ENCODE data around the gene HMGN4. TPM values are rescaled to one million over a fixed set of nuclear protein-coding genes. Genes with fewer than 3 reads are reported as not detected.

The HMGN4 gene
- total RNA-seq, 1 experiment from 2014 or later = 73.8 TPM

DNA sequence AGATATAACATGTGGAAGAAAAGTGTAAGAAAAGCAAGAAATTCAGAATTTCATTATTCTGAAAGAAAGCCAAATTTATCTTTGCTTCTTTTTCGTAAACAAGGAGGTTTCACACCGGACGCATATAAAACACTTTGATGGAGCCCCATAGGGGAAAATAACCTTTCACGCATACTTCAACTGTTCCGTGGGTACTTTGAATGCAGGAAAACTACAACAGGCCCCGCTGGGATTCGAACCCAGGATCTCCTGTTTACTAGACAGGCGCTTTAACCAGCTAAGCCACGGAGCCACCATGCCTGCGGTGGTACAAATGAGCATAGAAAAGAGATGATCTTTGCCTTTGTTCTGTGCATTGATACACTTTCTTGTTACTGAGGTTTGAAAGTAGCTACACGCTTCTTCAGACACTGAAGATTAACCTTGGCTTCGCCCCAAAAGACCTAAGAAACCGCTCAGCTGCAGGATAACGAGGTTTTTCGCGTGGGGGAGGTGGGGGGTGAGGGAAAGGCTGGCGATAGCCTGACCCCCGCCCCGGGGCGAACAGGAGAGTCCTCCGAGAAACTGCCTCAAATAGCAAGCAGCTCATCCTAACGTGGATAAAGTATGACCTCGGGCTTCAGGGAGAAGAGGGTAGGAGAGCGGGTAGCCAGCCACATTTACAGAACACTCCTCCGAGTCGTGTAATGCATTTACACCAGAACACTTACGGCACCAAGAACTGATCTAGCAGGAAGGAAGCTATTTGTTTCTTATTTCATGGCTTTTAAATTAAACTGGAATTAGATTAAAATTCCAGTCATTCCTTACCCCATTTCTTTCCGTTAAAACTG lies 5.3 kb upstream of the HMGN4 start (continued):
- TF ChIP-seq ATF3 (IDR thresholded peaks at IDR 0.05) = peak; percentile 99
- TF ChIP-seq SRF (IDR thresholded peaks at IDR 0.05; ENCODE audit: low read depth) = no peak
- peak; percentile 93 for TF ChIP-seq CBX3 (IDR thresholded peaks at IDR 0.05; ENCODE audit: low read depth)
- no peak for TF ChIP-seq EZH2phosphoT487 (IDR thresholded peaks at IDR 0.05; ENCODE audit: borderline replicate concordance)
- TF ChIP-seq EZH2 (IDR thresholded peaks at IDR 0.05) = no peak

DNA sequence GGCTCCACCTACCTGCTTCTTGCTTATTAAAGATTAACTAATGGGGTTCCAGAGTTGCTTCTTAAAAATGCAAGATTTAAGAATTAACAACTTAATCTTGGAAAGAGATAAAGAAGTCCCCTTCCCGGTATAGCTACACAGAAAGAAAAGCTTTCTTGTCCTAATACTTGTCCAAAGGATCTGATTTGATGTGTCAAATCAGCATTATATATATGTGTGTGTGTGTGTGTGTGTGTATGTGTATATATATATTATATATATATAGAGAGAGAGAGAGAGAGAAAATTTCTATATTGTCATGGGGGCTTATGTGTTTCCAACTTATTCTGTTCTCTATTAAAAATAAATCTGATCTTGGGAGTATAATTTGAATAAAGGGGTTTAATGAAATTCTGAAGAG lies 4.6 kb upstream of the HMGN4 start:
- no peak for ATAC-seq
- Histone ChIP-seq H3K9ac (ENCODE audit: low read length) (peak overlapping the region; percentile 54), H3K79me2 (ENCODE audit: insufficient read depth, low read length) (peaks cover 3% of the 10 kb centered on the region), H3K27ac (ENCODE audit: low read depth, low read length) (peak overlapping the region; percentile 47; the same call in 1 of the 2 replicates), H3K27me3 (ENCODE audit: insufficient read depth, low read length) (no peaks in the 10 kb centered on the region), H4K20me1 (ENCODE audit: insufficient read depth) (no peaks in the 10 kb centered on the region), H3K4me1 (ENCODE audit: control insufficient read depth in 1 of 2, insufficient read depth in 2 of 2, low read length in 2 of 2) (peaks cover 8 to 26% of the 10 kb centered on the region in 2 experiments; a peak in 3 of 4 replicates), H2AFZ (ENCODE audit: low read depth, low read length, poor library complexity, severe bottlenecking) (peak overlapping the region; percentile 76), H3K4me2 (ENCODE audit: low read length) (peak overlapping the region; percentile 93), H3K9me3 (ENCODE audit: control insufficient read depth in 1 of 2, insufficient read depth in 1 of 2, low read depth in 1 of 2, low read length in 2 of 2) (no peaks in the 10 kb centered on the region), H3K36me3 (ENCODE audit: control insufficient read depth in 1 of 2, insufficient read depth in 2 of 2, low read length in 2 of 2) (no peaks in the 10 kb centered on the region), H3K4me3 (replicated peaks in 1 of 2; ENCODE audit: low read depth in 1 of 2, low read length in 2 of 2) (peak overlapping the region; percentile 46 to 60), H3K9me2 (ENCODE audit: insufficient read depth) (no peaks in the 10 kb centered on the region)
- intact Hi-C loops (cut with micrococcal nuclease) = loop anchor here (2.0 to 10.0 kb wide), 2 partner anchors 193 to 359 kb away; no protein-coding TSS in a partner anchor
- ChIA-PET CTCF (interaction anchor here (0.9 to 2.4 kb wide), 2 partner anchors 14 to 62 kb away, joined by 3 to 11 read pairs; no protein-coding TSS in a partner anchor), RAD21 (ENCODE audit: low non-redundant PET in 1 of 2, low total read pairs in 2 of 2, uncharacterized antibody in 2 of 2, unreplicated experiment in 2 of 2) (no interaction called here), POLR2A (interaction anchor here (0.7 to 1.5 kb wide), 3 partner anchors 15 to 512 kb away, joined by 3 to 5 read pairs (median 3); a partner anchor contains a TSS)
- DNase-seq (ENCODE audit: low read depth, low spot score) = no peak
- TF ChIP-seq ZBTB33 (IDR thresholded peaks at IDR 0.05; ENCODE audit: extremely low read depth, insufficient replicate concordance, low read length) (no peak), CTCF (IDR thresholded peaks at IDR 0.05 in 2 of 3, conservative IDR thresholded peaks at IDR 0.05 in 1 of 3; ENCODE audit: borderline replicate concordance in 1 of 3, insufficient read depth in 1 of 3, low read depth in 2 of 3, low read length in 2 of 3) (no peak), YY1 (IDR thresholded peaks at IDR 0.05; ENCODE audit: extremely low read depth, insufficient replicate concordance, low read depth, low read length) (no peak), CEBPB (IDR thresholded peaks at IDR 0.05; ENCODE audit: low read depth) (no peak)
- no TSS peak for BruUV-seq (replicated peaks)

Data from HCT116 (cell line).